Stimulated activated CD8-positive, alpha-beta memory T cell treated with anti-CD3 and anti-CD28 coated beads, Interleukin-15, amount 100 ng/mL, for 48 hours (primary cell): ENCODE results near the gene LRRC17.
"Not testable (repeated sequence)": the region's sequence is repeated elsewhere in the genome, so short reads cannot be mapped to it uniquely, and the experiment has no call there.

Experiments
- DNase-seq, 2 donors: peaks; one replicate each; pipeline ENCODE4 v3.0.0-alpha.2; 2020; ENCODE audit warnings: low read depth in 2 of 2

The LRRC17 gene

GRCh38 chr7:102897211-102897631 is 15.6 kb upstream of the LRRC17 start:
- no peak for DNase-seq

- DNase-seq: no peak
Measured at GRCh38 chr7:102897856-102898531, 14.8 kb upstream of the LRRC17 start.

- DNase-seq: no peak
Measured at GRCh38 chr7:102898532-102898859, 14.3 kb upstream of the LRRC17 start.

GRCh38 chr7:102902052-102902451 is 10.7 kb upstream of the LRRC17 start:
- DNase-seq: not testable (repeated sequence)

GRCh38 chr7:102903576-102903975 is 9.2 kb upstream of the LRRC17 start:
- DNase-seq: not testable (repeated sequence)

- DNase-seq: no peak
Measured at GRCh38 chr7:102908676-102909075, 4.1 kb upstream of the LRRC17 start.

GRCh38 chr7:102913826-102914225 is 1.0 kb downstream of the LRRC17 start:
- DNase-seq: no peak

GRCh38 chr7:102914585-102914984 is 1.8 kb downstream of the LRRC17 start:
- DNase-seq: no peak

- no peak for DNase-seq
Measured at GRCh38 chr7:102916426-102916825, 3.6 kb downstream of the LRRC17 start.

- no peak for DNase-seq
Measured at GRCh38 chr7:102916881-102917280, 4.1 kb downstream of the LRRC17 start.

- no peak for DNase-seq
Measured at GRCh38 chr7:102917436-102918353, 4.9 kb downstream of the LRRC17 start.

- no peak for DNase-seq
Measured at GRCh38 chr7:102918845-102919244, 6.0 kb downstream of the LRRC17 start.

GRCh38 chr7:102925976-102926782 is 13.4 kb downstream of the LRRC17 start:
- DNase-seq: no peak

- DNase-seq: no peak
Measured at GRCh38 chr7:102926783-102927140, 14.0 kb downstream of the LRRC17 start.

GRCh38 chr7:102927312-102927933 is 14.6 kb downstream of the LRRC17 start:
- no peak for DNase-seq

- no peak for DNase-seq
Measured at GRCh38 chr7:102931757-102932156, 19.0 kb downstream of the LRRC17 start.

- DNase-seq: no peak
Measured at GRCh38 chr7:102933763-102934162, 21.0 kb downstream of the LRRC17 start.

GRCh38 chr7:102934239-102934638 is 21.4 kb downstream of the LRRC17 start:
- no peak for DNase-seq

GRCh38 chr7:102934701-102935100 is 21.9 kb downstream of the LRRC17 start:
- DNase-seq: no peak

- DNase-seq: no peak
Measured at GRCh38 chr7:102935450-102936115, 22.8 kb downstream of the LRRC17 start.

- DNase-seq: no peak
Measured at GRCh38 chr7:102938679-102939078, 25.9 kb downstream of the LRRC17 start.
